Measurements from ENCODE around the gene SLC7A11.
"Not testable (repeated sequence)": the region's sequence is repeated elsewhere in the genome, so short reads cannot be mapped to it uniquely, and the experiment has no call there.

The SLC7A11 gene

DNA sequence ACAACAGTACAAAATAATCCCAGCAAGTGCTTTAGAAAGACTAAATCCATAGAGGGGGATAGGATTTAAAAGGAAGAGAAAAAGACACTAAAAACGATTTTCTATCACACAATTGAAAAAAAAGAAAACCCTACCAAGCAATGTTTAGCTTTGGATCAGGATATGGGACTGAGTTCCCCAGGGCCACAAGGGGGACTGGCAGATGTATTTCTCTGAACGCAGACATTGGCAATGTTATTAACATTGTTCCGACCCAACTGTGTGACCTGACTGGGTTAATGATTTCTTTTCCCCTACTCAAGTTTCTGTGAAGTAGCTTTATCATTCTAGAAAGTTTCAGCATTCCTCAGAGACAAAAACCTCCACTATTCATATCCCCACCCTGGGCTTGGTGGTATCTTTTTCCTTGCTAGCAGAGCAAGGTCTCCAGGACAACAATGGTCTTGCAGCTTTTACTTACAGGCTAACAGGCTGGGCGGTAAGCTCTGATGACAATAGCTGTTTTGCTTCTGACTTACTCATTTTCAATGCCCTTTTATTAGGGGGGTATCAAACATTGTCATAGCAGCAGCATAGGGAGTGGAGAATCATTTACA lies 25.8 kb downstream of the SLC7A11 start:
- CTCF ChIA-PET, result interaction anchor here (1.1 to 1.8 kb wide), 6 partner anchors 11 to 126 kb away, joined by 3 to 6 read pairs (median 4); no protein-coding TSS in a partner anchor
- TF ChIP-seq, protein P1, sequence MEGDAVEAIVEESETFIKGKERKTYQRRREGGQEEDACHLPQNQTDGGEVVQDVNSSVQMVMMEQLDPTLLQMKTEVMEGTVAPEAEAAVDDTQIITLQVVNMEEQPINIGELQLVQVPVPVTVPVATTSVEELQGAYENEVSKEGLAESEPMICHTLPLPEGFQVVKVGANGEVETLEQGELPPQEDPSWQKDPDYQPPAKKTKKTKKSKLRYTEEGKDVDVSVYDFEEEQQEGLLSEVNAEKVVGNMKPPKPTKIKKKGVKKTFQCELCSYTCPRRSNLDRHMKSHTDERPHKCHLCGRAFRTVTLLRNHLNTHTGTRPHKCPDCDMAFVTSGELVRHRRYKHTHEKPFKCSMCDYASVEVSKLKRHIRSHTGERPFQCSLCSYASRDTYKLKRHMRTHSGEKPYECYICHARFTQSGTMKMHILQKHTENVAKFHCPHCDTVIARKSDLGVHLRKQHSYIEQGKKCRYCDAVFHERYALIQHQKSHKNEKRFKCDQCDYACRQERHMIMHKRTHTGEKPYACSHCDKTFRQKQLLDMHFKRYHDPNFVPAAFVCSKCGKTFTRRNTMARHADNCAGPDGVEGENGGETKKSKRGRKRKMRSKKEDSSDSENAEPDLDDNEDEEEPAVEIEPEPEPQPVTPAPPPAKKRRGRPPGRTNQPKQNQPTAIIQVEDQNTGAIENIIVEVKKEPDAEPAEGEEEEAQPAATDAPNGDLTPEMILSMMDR (IDR thresholded peaks at IDR 0.05; ENCODE audit: control extremely low read depth, extremely low read depth, low read depth, missing control alignments), result no peak
- POLR2A ChIA-PET, result no interaction called here
- DNase-seq (ENCODE audit: extremely low spot score), result no peak

DNA sequence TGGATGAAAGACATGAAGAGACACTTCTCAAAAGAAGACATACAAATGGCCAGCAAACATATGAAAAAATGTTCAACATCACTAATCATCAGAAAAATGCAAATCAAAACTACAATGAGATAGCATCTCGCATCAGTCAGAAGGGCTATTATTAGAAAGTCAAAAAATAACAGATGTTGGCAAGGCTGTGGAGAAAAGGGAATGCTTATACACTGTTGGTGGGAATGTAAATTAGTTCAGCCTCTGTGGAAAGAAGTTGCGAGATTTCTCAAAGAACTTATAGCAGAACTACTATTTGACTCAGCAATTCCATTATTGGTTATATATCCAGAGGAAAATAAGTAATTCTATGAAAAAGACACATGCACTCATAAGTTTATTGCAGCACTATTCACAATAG lies 31.6 kb downstream of the SLC7A11 start:
- POLR2A ChIA-PET; CTCF ChIA-PET; DNase-seq (ENCODE audit: extremely low spot score): not testable (repeated sequence)

DNA sequence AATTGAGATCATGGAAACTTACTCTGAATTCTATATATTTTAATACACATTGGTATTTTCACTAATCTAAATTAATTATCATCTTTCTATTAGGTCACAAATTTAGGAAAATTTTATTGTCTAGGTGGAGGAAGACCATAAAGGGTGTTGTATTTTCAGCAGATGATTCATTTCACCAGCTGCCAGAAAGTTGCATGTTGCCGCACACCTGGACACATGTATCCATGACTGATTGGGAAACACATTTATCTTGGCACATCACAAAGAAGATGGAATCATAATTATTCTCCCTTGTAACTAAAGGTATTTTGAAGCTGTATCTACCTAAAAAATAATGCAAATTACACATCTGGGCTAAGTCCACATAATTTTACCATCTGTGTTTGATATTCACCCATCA lies 33.1 kb downstream of the SLC7A11 start:
- CTCF ChIA-PET, result interaction anchor here (0.8 to 1.0 kb wide), 2 partner anchors 9 to 10 kb away, joined by 3 read pairs; no protein-coding TSS in a partner anchor
- POLR2A ChIA-PET, result no interaction called here
- DNase-seq (ENCODE audit: extremely low spot score), result no peak
- TF ChIP-seq, protein P1 (IDR thresholded peaks at IDR 0.05; ENCODE audit: control extremely low read depth, extremely low read depth, low read depth, missing control alignments), result no peak

DNA sequence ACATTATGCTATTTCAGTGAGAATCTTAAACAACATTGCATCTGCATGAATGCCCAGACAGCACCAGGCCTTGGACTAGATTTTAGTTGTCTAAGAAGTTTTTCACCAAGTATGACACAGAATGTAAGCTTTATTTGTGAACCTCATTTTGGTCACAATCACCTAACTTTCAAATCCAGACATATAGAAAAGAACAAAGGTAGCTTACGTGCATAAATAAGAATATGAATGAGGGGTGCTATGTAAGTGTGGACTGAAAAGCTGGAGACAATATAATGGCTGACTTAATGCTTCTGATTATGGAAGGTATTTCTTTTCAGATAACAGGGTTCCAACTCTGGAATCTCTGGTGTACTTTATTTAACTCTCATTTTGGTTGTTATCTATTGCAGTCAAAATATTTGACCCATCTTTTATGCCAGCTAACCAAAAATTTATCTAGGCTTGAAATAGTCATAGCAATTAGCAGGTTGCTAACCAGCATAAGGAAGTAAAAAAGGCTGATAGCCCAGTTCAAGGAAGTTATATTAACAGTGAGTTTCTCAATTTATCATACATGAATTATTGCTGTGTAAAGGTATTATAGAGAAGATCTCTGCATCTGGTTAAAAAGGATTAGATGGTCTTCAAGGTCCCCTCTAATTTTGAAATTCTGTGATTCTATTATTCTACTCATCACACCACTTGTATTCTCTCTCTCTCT lies 36.5 kb downstream of the SLC7A11 start:
- ChIA-PET POLR2A (no interaction called here), CTCF (interaction anchor here (0.8 to 1.4 kb wide), 4 partner anchors 10 to 31 kb away, joined by 3 to 5 read pairs (median 4); no protein-coding TSS in a partner anchor)
- TF ChIP-seq, protein P1 (IDR thresholded peaks at IDR 0.05; ENCODE audit: control extremely low read depth, extremely low read depth, low read depth, missing control alignments), result no peak
- DNase-seq (ENCODE audit: extremely low spot score), result no peak

DNA sequence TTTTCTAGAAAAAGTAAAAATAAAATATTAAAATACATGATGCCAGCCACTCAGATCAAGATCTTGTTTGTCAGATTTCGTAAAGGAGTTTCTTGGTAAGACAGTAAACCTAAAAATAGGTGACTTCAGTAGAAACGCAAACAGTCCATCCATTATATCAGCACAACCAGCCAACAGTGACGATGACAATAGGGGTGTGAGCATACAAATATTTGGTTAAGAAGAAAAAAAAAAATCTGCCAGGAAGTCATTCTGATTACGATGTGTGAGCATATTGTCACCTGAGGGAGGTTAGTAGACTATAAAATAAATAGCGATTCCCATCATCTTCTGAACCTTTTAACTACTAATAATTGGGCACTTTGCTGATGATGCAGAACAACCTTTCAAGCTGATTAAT lies 37.6 kb downstream of the SLC7A11 start:
- TF ChIP-seq, protein P1 (IDR thresholded peaks at IDR 0.05; ENCODE audit: control extremely low read depth, extremely low read depth, low read depth, missing control alignments), result no peak
- DNase-seq (ENCODE audit: extremely low spot score), result no peak
- POLR2A ChIA-PET, result no interaction called here
- CTCF ChIA-PET, result interaction anchor here (1.0 to 1.5 kb wide), 5 partner anchors 12 to 34 kb away, joined by 3 to 6 read pairs (median 4); no protein-coding TSS in a partner anchor

DNA sequence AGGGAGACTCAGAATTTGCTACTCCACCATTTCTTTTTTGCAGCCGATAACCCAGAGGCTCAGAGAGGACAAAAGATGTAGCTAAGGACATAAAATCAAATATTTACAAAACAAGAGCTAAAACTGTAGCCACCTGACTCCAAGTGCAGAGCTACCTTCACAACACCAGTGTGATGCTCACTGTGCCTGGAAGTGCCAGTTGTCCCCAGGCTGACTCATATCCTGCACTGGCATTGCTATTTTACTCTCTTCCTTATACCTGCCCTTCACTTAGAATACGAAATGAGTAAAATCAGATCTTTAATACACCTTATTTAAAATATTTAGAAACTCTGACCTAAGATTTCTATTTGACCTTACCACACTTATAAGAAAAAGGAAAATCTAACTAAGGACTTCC lies 39.5 kb downstream of the SLC7A11 start:
- ChIA-PET POLR2A (no interaction called here), CTCF (no interaction called here)
- DNase-seq (ENCODE audit: extremely low spot score), result no peak
- TF ChIP-seq, protein P1 (IDR thresholded peaks at IDR 0.05; ENCODE audit: control extremely low read depth, extremely low read depth, low read depth, missing control alignments), result no peak

DNA sequence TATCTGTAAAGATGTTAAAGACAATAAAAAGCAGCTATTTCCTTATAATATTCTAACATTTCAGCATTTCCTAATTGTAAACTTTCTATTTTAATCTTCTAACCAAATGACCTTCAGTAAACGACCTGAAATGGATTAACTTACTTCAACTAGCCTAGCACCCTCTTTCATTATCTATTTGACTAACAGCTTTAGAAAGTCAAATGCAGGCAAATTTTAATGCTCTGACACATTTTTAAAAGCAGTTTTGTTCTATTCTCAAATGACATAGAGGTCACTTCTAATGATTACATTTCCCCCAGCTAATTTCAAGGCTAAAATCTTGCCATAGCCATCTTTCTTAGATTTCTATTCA lies 41.9 kb downstream of the SLC7A11 start:
- no peak for DNase-seq (ENCODE audit: extremely low spot score)
- ChIA-PET POLR2A (no interaction called here), CTCF (interaction anchor here (1.0 to 1.2 kb wide), 4 partner anchors 9 to 33 kb away, joined by 3 read pairs; no protein-coding TSS in a partner anchor)
- TF ChIP-seq, protein P1 (IDR thresholded peaks at IDR 0.05; ENCODE audit: control extremely low read depth, extremely low read depth, low read depth, missing control alignments), result no peak

Measured in GM10248 (cell line).